K562 (cell line): ENCODE data around the gene FAM53C. TPM values are rescaled to one million over a fixed set of nuclear protein-coding genes. Genes with fewer than 3 reads are reported as not detected.
A peak's percentile ranks its signal among the peaks of the same experiment; 100 is the strongest.

ENCODE experiments used
- CGGBP1 ChIP-seq: fragments of 250-450 bp; sonication (Bioruptor Pico); IDR thresholded peaks from 2 replicates; pipeline ENCODE4 v1.9.0; 2021; ENCODE audit warnings: mild to moderate bottlenecking
- DMBX1 ChIP-seq: fragments of 250-450 bp; sonication (Bioruptor Pico); IDR thresholded peaks from 2 replicates; pipeline ENCODE4 v1.8.0; 2022; ENCODE audit warnings: inconsistent platforms, mild to moderate bottlenecking, moderate library complexity, borderline replicate concordance
- LEF1 ChIP-seq: fragments of 450-650 bp; IDR thresholded peaks from 2 replicates; pipeline ENCODE4 v1.6.1; 2016; ENCODE audit warnings: mild to moderate bottlenecking
- NR1H2 ChIP-seq: sonication (generic); formaldehyde crosslinking; IDR thresholded peaks from 2 replicates; pipeline ENCODE4 v1.4.0; 2020; ENCODE audit warnings: mild to moderate bottlenecking, missing genetic modification reagents
- NRF1 ChIP-seq, 2 experiments: fragments of 450-650 bp; IDR thresholded peaks in 1 of 2; conservative IDR thresholded peaks in 1 of 2; 2 replicates each; pipeline ENCODE4 v1.6.1; 2014; ENCODE audit warnings: mild to moderate bottlenecking in 2 of 2
- PHF8 ChIP-seq: fragments of 200-600 bp; sonication (generic); IDR thresholded peaks from 2 replicates; pipeline ENCODE4 v1.6.1; 2012; ENCODE audit warnings: mixed run types, mild to moderate bottlenecking, inconsistent platforms, low read length, moderate library complexity, borderline replicate concordance
- RBM14 ChIP-seq: fragments of 200-400 bp; formaldehyde crosslinking; IDR thresholded peaks from 2 replicates; pipeline ENCODE4 v1.6.1; 2018; ENCODE audit warnings: low read depth, mild to moderate bottlenecking, low read length, moderate library complexity, borderline replicate concordance; ENCODE audit not compliant: insufficient read depth
- RNF2 ChIP-seq: sonication (generic); IDR thresholded peaks from 2 replicates; pipeline ENCODE4 v1.6.1; 2016
- SIN3A ChIP-seq, 2 experiments: fragments of 150-350 bp in 1 of 2; IDR thresholded peaks; 2 replicates each; pipeline ENCODE4 v1.6.1; 2011 to 2016; ENCODE audit warnings: borderline replicate concordance in 2 of 2, low read depth in 2 of 2, low read length in 2 of 2, mild to moderate bottlenecking in 2 of 2, moderate library complexity in 2 of 2; ENCODE audit not compliant: control insufficient read depth in 1 of 2
- THAP7 ChIP-seq: fragments of 250-450 bp; sonication (Bioruptor Pico); IDR thresholded peaks from 2 replicates; pipeline ENCODE4 v1.5.0; 2021
- XRCC3 ChIP-seq: fragments of 450-650 bp; IDR thresholded peaks from 2 replicates; pipeline ENCODE4 v1.6.1; 2017; ENCODE audit warnings: mild to moderate bottlenecking, moderate library complexity
- ZNF280B ChIP-seq: fragments of 250-450 bp; sonication (Bioruptor Pico); IDR thresholded peaks from 2 replicates; pipeline ENCODE4 v1.5.1; 2021; ENCODE audit warnings: mild to moderate bottlenecking
- ZNF316 ChIP-seq: fragments of 450-650 bp; IDR thresholded peaks from 2 replicates; pipeline ENCODE4 v1.6.1; 2016
- ZNF318 ChIP-seq, 2 experiments: fragments of 450-650 bp; IDR thresholded peaks; 2 replicates each; pipeline ENCODE4 v1.6.1; 2016; ENCODE audit warnings: mild to moderate bottlenecking in 2 of 2, borderline replicate concordance in 1 of 2, low read depth in 1 of 2, moderate library complexity in 1 of 2
- ZNF444 ChIP-seq: fragments of 250-450 bp; sonication (Bioruptor Pico); IDR thresholded peaks from 2 replicates; pipeline ENCODE4 v1.4.0; 2020; ENCODE audit warnings: mild to moderate bottlenecking, moderate library complexity
- polyA plus RNA-seq, 8 experiments: library from polyadenylated mRNA; depleted of rRNA in 4 of 8; stranded (reverse) in 5 of 8; unstranded in 3 of 8; fragments of >200 nt; fragmentation: Nextera tagmentation in 2 of 8; fragmentation: Illumina TruSeq in 1 of 8; extraction: Ambion mirVana in 2 of 8; extraction: Trizol in 1 of 8; gene quantifications; 2 replicates each; pipeline versions ENCODE4 v1.2.1 to v1.2.3, GENCODE V29; 2011 to 2014; ENCODE audit warnings: inconsistent platforms in 1 of 8, missing spikeins in 1 of 8
- total RNA-seq, 7 experiments: library from RNA; depleted of rRNA in 6 of 7; stranded (reverse); fragments of >200 nt in 6 of 7; fragmentation: Illumina TruSeq in 2 of 7; extraction: Trizol in 2 of 7; gene quantifications; 2 replicates each; pipeline versions ENCODE4 v1.2.1 to v1.2.3, GENCODE V29; 2011 to 2021; ENCODE audit warnings: low replicate concordance in 1 of 7

FAM53C gene
- total and polyA plus RNA-seq, 9 of the 15 experiments (the other 6 are each of a cell fraction or from before 2014, with no cell fraction given): 9.7 to 38.5 (median 25.2) TPM

- peak; percentile 18; the same call in 1 of the 2 replicates for TF ChIP-seq DMBX1
- no peak for TF ChIP-seq ZNF280B (CRISPR knock-in tag)
- no peak for TF ChIP-seq ZNF318 (IDR thresholded peaks at IDR 0.05; ENCODE audit: borderline replicate concordance in 1 of 2, low read depth in 1 of 2)
- 0 out of 2 replicates have a peak, but pooled peaks have one; percentile 38 for TF ChIP-seq LEF1
- TF ChIP-seq ZNF316: no peak
- TF ChIP-seq CGGBP1 (CRISPR knock-in tag): no peak
- TF ChIP-seq NRF1 (conservative IDR thresholded peaks at IDR 0.05 in 1 of 2, IDR thresholded peaks at IDR 0.05 in 1 of 2): peak; percentile 68 to 72
- TF ChIP-seq ZNF444 (CRISPR knock-in tag): peak; percentile 86; the same call in 1 of the 2 replicates
- no peak for TF ChIP-seq XRCC3
- peak; percentile 95 for TF ChIP-seq RNF2
- TF ChIP-seq RBM14: peak; percentile 96; the same call in 1 of the 2 replicates
- TF ChIP-seq SIN3A (IDR thresholded peaks at IDR 0.05; ENCODE audit: borderline replicate concordance in 2 of 2, control insufficient read depth in 1 of 2, low read depth in 2 of 2, low read length in 2 of 2): peak; percentile 87 to 88; a peak in 3 of 4 replicates
- 0 out of 2 replicates have a peak, but pooled peaks have one; percentile 23 for TF ChIP-seq NR1H2 (CRISPR knock-in tag)
- TF ChIP-seq PHF8: peak; percentile 89
- TF ChIP-seq THAP7 (CRISPR knock-in tag): peak; percentile 42; the same call in 1 of the 2 replicates
Observed at GRCh38 chr5:138337685-138338410, at the start of gene FAM53C (continued).
